ENCODE data around the gene LEF1.

GRCh38 chr4:108166038-108166437 lies 2.7 kb downstream of the LEF1 start:
- TF ChIP-seq CTCF (IDR thresholded peaks at IDR 0.05; ENCODE audit: insufficient read depth, low read depth, low read length) (no peak), EZH2 (IDR thresholded peaks at IDR 0.05; ENCODE audit: insufficient read depth, low read length) (no peak)
